Measurements from ENCODE around the gene ANKRD10. TPM values are rescaled to one million over a fixed set of nuclear protein-coding genes. Genes with fewer than 3 reads are reported as not detected.
A peak's percentile ranks its signal among the peaks of the same experiment; 100 is the strongest.

Gene ANKRD10
- total and polyA plus RNA-seq, 2 experiments from 2014 or later: 250 to 277 TPM

- TF ChIP-seq POLR2AphosphoS5 (IDR thresholded peaks at IDR 0.05; ENCODE audit: low read depth): no peak
- TF ChIP-seq CREB1 (CRISPR knock-in tag; IDR thresholded peaks at IDR 0.05; ENCODE audit: low read depth): no peak
- no peak for TF ChIP-seq ZNF331 (CRISPR knock-in tag; IDR thresholded peaks at IDR 0.05; ENCODE audit: low read depth)
- no peak for TF ChIP-seq REST (IDR thresholded peaks at IDR 0.05; ENCODE audit: unreplicated experiment)
- TF ChIP-seq JUNB (IDR thresholded peaks at IDR 0.05; ENCODE audit: unreplicated experiment): no peak
- TF ChIP-seq ETS1 (IDR thresholded peaks at IDR 0.05): no peak
Observed at GRCh38 chr13:110924639-110924934, 9.7 kb upstream of the ANKRD10 start (continued).

GRCh38 chr13:110923777-110924638 lies 9.1 kb upstream of the ANKRD10 start:
- no peak overlapping the region for H3K4me3 ChIP-seq
- H3K36me3 Mint-ChIP-seq (ENCODE audit: low read depth): no peaks in the 10 kb centered on the region
- no peak overlapping the region for H3K27ac Mint-ChIP-seq
- TF ChIP-seq EZH2 (IDR thresholded peaks at IDR 0.05; ENCODE audit: low read depth, unreplicated experiment) (no peak), ZNF331 (CRISPR knock-in tag; IDR thresholded peaks at IDR 0.05; ENCODE audit: low read depth) (no peak), REST (IDR thresholded peaks at IDR 0.05; ENCODE audit: unreplicated experiment) (no peak), EZH2phosphoT487 (IDR thresholded peaks at IDR 0.05; ENCODE audit: unreplicated experiment) (no peak), CTCF (conservative IDR thresholded peaks at IDR 0.05; ENCODE audit: low read depth in 2 of 2) (no peak), STAT1 (IDR thresholded peaks at IDR 0.05; ENCODE audit: unreplicated experiment) (no peak), JUNB (IDR thresholded peaks at IDR 0.05; ENCODE audit: unreplicated experiment) (no peak)

More at GRCh38 chr13:110923777-110924638, 9.1 kb upstream of the ANKRD10 start:
- Histone ChIP-seq H3K4me2 (no peak overlapping the region), H3K27ac (ENCODE audit: low read depth) (no peak overlapping the region), H3K27me3 (ENCODE audit: insufficient read depth) (no peaks in the 10 kb centered on the region), H3K4me1 (ENCODE audit: insufficient read depth) (peaks cover 23% of the 10 kb centered on the region), H4K20me1 (replicated peaks; ENCODE audit: insufficient read depth) (no peaks in the 10 kb centered on the region), H3K79me2 (replicated peaks; ENCODE audit: insufficient read depth) (no peaks in the 10 kb centered on the region), H3K9me2 (ENCODE audit: insufficient read depth) (no peaks in the 10 kb centered on the region), H3K36me3 (ENCODE audit: insufficient read depth) (no peaks in the 10 kb centered on the region), H3F3A (replicated peaks; ENCODE audit: low read depth) (0 out of 2 replicates have a peak, but pooled peaks cover 5% of the 10 kb centered on the region), H2AFZ (peak overlapping the region; percentile 28; the same call in 1 of the 2 replicates)
- Mint-ChIP-seq H3K4me1 (peaks cover 31% of the 10 kb centered on the region), H3K27me3 (ENCODE audit: insufficient read depth, low read depth, poor library complexity) (peaks cover 3% of the 10 kb centered on the region), H3K4me3 (no peak overlapping the region), H3K9me3 (no peaks in the 10 kb centered on the region)
- DNase-seq (ENCODE audit: low spot score): no peak
- no peak for ATAC-seq
